ENCODE measurements around the gene CRTC1. TPM values are rescaled to one million over a fixed set of nuclear protein-coding genes. Genes with fewer than 3 reads are reported as not detected.

The CRTC1 gene
- total and polyA plus RNA-seq, 7 donors, result 4.5 to 12.5 (median 8.1) TPM

- no peak for DNase-seq
- H3K27ac ChIP-seq, result no peak overlapping the region
Measured at GRCh38 chr19:18715416-18715815, 31.9 kb downstream of the CRTC1 start.

GRCh38 chr19:18716857-18717256 lies 33.4 kb downstream of the CRTC1 start:
- Histone ChIP-seq H3K4me3 (no peak overlapping the region), H3K9me3 (no peaks in the 10 kb centered on the region), H3K27me3 (ENCODE audit: insufficient read depth in 3 of 3, low read length in 2 of 3) (no peaks in the 10 kb centered on the region), H3K27ac (no peak overlapping the region), H3K36me3 (ENCODE audit: insufficient read depth in 1 of 2, low read depth in 1 of 2) (no peaks in the 10 kb centered on the region), H3K4me1 (peaks cover 4% of the 10 kb centered on the region)
- DNase-seq (no peak), ATAC-seq (no peak)
- no peak for TF ChIP-seq CTCF (IDR thresholded peaks at IDR 0.05)
- intact Hi-C loops (cut with DNase I), result no loop called here
- 93 to 97% (median 96%) methylated on average over 6 of the region's 6 CpGs for WGBS, 3 donors

More at GRCh38 chr19:18715416-18715815, 31.9 kb downstream of the CRTC1 start:
- H3K4me1 ChIP-seq, result peaks cover 4% of the 10 kb centered on the region
- H3K4me3 ChIP-seq, result no peak overlapping the region
- no peak for TF ChIP-seq CTCF (IDR thresholded peaks at IDR 0.05)
- no peaks in the 10 kb centered on the region for H3K9me3 ChIP-seq
- no peak for ATAC-seq
- H3K27me3 ChIP-seq (ENCODE audit: insufficient read depth in 3 of 3, low read length in 2 of 3), result no peaks in the 10 kb centered on the region
- no peaks in the 10 kb centered on the region for H3K36me3 ChIP-seq (ENCODE audit: insufficient read depth in 1 of 2, low read depth in 1 of 2)
- intact Hi-C loops (cut with DNase I), result no loop called here
- WGBS, 3 donors, result 86 to 89% (median 89%) methylated on average over 5 of the region's 5 CpGs

GRCh38 chr19:18717601-18718000 lies 34.1 kb downstream of the CRTC1 start:
- peaks cover 4% of the 10 kb centered on the region for H3K4me1 ChIP-seq
- no peaks in the 10 kb centered on the region for H3K36me3 ChIP-seq (ENCODE audit: insufficient read depth in 1 of 2, low read depth in 1 of 2)
- no peak overlapping the region for H3K27ac ChIP-seq
- no peaks in the 10 kb centered on the region for H3K27me3 ChIP-seq (ENCODE audit: insufficient read depth in 3 of 3, low read length in 2 of 3)
- no peak for ATAC-seq
- WGBS, 3 donors, result 65 to 77% (median 71%) methylated on average over 10 of the region's 10 CpGs
- no peak for TF ChIP-seq CTCF (IDR thresholded peaks at IDR 0.05)
- intact Hi-C loops (cut with DNase I), result no loop called here
- no peaks in the 10 kb centered on the region for H3K9me3 ChIP-seq
- DNase-seq, result no peak
- no peak overlapping the region for H3K4me3 ChIP-seq

GRCh38 chr19:18718015-18718526 lies 34.6 kb downstream of the CRTC1 start:
- Histone ChIP-seq H3K9me3 (no peaks in the 10 kb centered on the region), H3K36me3 (ENCODE audit: insufficient read depth in 1 of 2, low read depth in 1 of 2) (no peaks in the 10 kb centered on the region), H3K4me1 (peaks cover 4% of the 10 kb centered on the region), H3K27ac (no peak overlapping the region), H3K4me3 (no peak overlapping the region), H3K27me3 (ENCODE audit: insufficient read depth in 3 of 3, low read length in 2 of 3) (no peaks in the 10 kb centered on the region)
- 85 to 86% (median 85%) methylated on average over 5 of the region's 5 CpGs for WGBS, 3 donors
- intact Hi-C loops (cut with DNase I), result no loop called here
- ATAC-seq, result no peak
- no peak for TF ChIP-seq CTCF (IDR thresholded peaks at IDR 0.05)
- no peak for DNase-seq

- no peaks in the 10 kb centered on the region for H3K27me3 ChIP-seq (ENCODE audit: insufficient read depth in 3 of 3, low read length in 2 of 3)
- H3K4me3 ChIP-seq, result no peak overlapping the region
- no peak for TF ChIP-seq CTCF (IDR thresholded peaks at IDR 0.05)
- intact Hi-C loops (cut with DNase I), result no loop called here
- H3K9me3 ChIP-seq, result no peaks in the 10 kb centered on the region
- H3K4me1 ChIP-seq, result peaks cover under 1% of the 10 kb centered on the region
- ATAC-seq, result no peak
- no peak overlapping the region for H3K27ac ChIP-seq
- 78 to 83% (median 79%) methylated on average over 15 to 16 of the region's 16 CpGs for WGBS, 3 donors
- no peaks in the 10 kb centered on the region for H3K36me3 ChIP-seq (ENCODE audit: insufficient read depth in 1 of 2, low read depth in 1 of 2)
- DNase-seq, result no peak
Measured at GRCh38 chr19:18718846-18719458, 35.5 kb downstream of the CRTC1 start.

Measured in psoas muscle (tissue), 8 donors.